EH (cell line): ENCODE results near the gene PPP5C.
"Not testable (repeated sequence)": the region's sequence is repeated elsewhere in the genome, so short reads cannot be mapped to it uniquely, and the experiment has no call there.

Experiments used
- DNase-seq: peaks from one replicate; pipeline ENCODE4 v3.0.0-alpha.2; 2015; ENCODE audit warnings: low read depth

The PPP5C gene

GRCh38 chr19:46385636-46386035 is 38.7 kb downstream of the PPP5C start:
- no peak for DNase-seq

GRCh38 chr19:46386151-46386550 is 39.3 kb downstream of the PPP5C start:
- DNase-seq: no peak

- no peak for DNase-seq
These were observed 40.3 kb downstream of the PPP5C start for GRCh38 chr19:46386996-46387712.

GRCh38 chr19:46387713-46388130 is 40.8 kb downstream of the PPP5C start:
- DNase-seq: no peak

GRCh38 chr19:46388311-46389095 is 41.6 kb downstream of the PPP5C start:
- DNase-seq: no peak

GRCh38 chr19:46390121-46390858 is 43.4 kb downstream of the PPP5C start:
- DNase-seq: no peak

GRCh38 chr19:46390866-46391265 is 44.0 kb downstream of the PPP5C start:
- no peak for DNase-seq

GRCh38 chr19:46391296-46392251 is 44.7 kb downstream of the PPP5C start:
- DNase-seq: no peak

GRCh38 chr19:46392252-46392801 is 45.4 kb downstream of the PPP5C start:
- DNase-seq: peak; percentile 76

- no peak for DNase-seq
These were observed 46.0 kb downstream of the PPP5C start for GRCh38 chr19:46392837-46393236.

GRCh38 chr19:46393456-46394401 is 46.8 kb downstream of the PPP5C start:
- no peak for DNase-seq

GRCh38 chr19:46394402-46394797 is 47.5 kb downstream of the PPP5C start:
- DNase-seq: no peak

- DNase-seq: not testable (repeated sequence)
These were observed 51.1 kb downstream of the PPP5C start for GRCh38 chr19:46397801-46398479.

- DNase-seq: no peak
These were observed 55.8 kb downstream of the PPP5C start for GRCh38 chr19:46402725-46403124.

- peak; percentile 62 for DNase-seq
These were observed 57.3 kb downstream of the PPP5C start for GRCh38 chr19:46404055-46404752.

GRCh38 chr19:46404753-46405468 is 58.0 kb downstream of the PPP5C start:
- no peak for DNase-seq

- DNase-seq: no peak
These were observed 60.1 kb downstream of the PPP5C start for GRCh38 chr19:46406976-46407375.
